ENCODE results near the gene KIF2C.

GRCh38 chr1:44695671-44696070, 44.0 kb upstream of the KIF2C start:
- no peak for TF ChIP-seq ZNF274 (IDR thresholded peaks at IDR 0.05; ENCODE audit: low read depth, low read length)
- no peak for TF ChIP-seq YY1 (IDR thresholded peaks at IDR 0.05; ENCODE audit: insufficient read depth, insufficient read length)
- no peak for TF ChIP-seq SUZ12 (IDR thresholded peaks at IDR 0.05; ENCODE audit: extremely low read depth, insufficient read depth, insufficient read length)

Data from NT2/D1 (cell line).